ENCODE data around the gene AATK.

The AATK gene

GRCh38 chr17:81194941-81195901, 29.2 kb upstream of the AATK start:
- DNase-seq, result no peak

- no peak for DNase-seq
Observed at GRCh38 chr17:81194225-81194760, 28.3 kb upstream of the AATK start.

DNA sequence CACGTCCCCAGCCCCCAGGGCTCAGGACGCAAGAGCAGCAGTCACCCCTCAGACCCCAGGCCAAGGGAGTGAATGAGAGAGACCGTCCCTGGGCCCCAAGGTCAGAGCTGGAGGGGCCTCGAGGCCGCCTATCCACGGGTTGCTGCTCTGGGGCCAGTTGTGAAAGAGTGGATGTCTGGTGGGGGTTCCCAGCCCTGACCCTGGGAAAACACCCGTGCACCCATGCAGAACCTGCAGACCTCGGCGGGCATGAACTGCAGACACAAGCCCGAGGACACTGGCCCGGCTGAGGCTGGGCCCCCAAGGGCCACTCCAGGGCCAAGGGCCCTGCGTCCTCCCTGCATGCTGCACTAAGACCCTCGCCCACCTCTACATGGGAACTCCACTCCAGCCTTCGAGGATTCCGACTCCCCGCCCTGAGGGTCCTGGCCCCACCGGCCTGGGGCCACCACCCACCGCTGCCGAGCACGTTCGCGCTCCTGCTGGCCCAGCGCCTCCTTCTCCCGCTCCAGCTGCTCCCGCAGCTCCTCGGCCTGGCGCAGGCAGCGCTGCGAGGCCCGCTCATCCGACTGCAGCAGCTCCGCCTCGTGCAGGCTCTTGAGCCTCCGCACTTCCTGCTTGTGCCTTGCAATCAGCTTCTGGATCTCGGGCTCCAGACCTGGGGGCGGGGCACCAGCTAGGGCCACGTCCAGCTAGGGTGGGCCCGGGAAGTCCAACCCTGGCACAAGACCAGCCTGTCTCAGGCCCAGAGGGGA, 27.6 kb upstream of the AATK start:
- no peak for DNase-seq

DNA sequence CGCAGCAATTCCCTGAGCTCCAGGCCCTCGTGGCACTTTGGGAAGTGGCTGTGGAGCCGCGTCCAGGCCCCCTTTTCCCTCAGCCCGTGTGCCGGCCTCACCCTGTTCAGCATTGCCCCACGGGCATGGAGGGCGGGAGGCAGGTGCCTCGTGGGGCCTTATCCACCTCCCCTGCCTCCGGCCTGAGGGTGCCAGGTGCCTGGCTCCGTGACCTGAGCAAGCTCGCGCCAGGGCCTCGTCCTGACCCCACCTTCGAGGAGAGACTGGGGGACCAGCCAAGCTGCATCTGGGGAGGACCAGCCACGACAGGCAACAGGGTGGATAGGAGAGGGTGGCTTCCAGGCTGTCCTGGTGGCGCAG, 27.0 kb upstream of the AATK start:
- no peak for DNase-seq

DNA sequence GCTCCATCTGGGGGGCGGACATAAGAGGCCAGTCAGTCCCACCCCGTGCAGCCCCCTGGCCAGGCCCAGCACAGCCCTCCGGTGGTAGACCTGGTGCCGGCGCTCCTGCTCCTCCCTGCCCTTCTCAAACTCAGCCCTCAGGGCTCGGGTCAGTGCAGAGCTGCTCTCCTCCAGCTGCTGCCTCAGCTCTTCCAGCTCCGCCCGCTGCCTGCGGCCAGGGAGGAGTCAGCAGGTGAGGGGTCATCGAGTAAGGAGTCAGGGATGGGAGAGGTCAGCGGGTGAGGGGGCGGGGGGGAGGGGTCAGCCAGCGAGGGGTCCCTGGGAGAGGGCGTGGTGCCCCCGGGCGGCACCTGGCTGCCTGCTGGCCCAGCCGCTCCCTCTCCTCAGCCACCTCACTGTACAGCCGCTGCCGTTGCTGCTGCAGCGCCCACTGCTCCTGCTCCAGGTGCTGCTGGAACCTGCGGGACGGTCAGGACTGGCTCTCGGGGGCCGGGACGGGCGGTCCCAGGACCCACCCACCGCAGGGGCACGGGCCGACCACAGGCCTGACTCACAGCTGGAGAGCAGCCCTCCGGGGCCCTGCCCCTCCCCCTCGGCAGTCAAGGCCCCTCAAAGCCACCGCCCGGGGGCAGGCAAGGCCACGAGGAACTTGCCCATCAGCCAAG, 26.5 kb upstream of the AATK start:
- DNase-seq, result no peak

- no peak for DNase-seq
Observed at GRCh38 chr17:81191646-81192045, 25.6 kb upstream of the AATK start.

GRCh38 chr17:81191116-81191515, 25.1 kb upstream of the AATK start:
- DNase-seq, result no peak

DNA sequence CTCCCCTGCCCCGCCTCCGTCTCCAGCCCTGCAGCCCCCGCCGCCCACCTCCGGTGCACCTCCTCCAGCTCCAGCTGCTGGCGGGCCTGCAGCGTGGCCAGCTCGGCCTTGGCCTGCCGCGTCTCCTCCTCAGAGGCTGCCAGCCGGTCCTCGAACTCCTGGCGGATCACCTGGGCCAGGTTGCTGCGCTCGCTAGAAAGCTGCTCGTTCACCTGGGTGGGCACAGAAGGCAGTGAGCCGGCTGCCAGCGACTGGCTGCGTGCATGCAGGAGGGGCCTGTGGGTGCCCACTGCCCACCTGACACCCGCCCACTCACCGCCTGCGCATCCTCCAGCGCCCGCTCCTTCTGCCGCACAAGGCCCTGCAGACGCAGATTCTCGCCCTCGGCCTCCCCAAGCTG, 24.6 kb upstream of the AATK start:
- DNase-seq, result no peak

- DNase-seq, result no peak
Observed at GRCh38 chr17:81189670-81190530, 23.9 kb upstream of the AATK start.

DNA sequence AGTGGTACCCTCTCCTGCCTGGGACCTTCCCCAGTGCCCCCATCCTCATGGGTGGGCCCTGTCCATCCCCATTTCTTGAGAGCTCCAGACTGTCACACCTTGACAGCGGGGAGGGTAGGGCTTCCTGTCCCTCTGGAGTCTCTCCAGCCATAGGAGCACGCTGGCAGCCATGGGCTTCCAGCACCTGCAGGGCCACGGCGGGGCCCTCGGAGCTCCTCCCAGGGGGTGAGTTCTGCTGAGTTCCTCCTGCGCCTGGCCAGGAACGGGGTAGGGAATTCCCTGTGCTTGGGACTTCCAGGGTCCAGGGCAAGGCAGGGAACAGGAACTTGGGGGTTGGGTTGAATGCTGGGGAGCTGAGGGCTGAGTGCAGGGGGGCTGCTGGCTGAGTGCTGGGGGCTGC, 23.0 kb upstream of the AATK start:
- DNase-seq, result no peak

GRCh38 chr17:81188491-81188840, 22.4 kb upstream of the AATK start:
- DNase-seq, result no peak

GRCh38 chr17:81187586-81188490, 21.8 kb upstream of the AATK start:
- DNase-seq, result no peak

DNA sequence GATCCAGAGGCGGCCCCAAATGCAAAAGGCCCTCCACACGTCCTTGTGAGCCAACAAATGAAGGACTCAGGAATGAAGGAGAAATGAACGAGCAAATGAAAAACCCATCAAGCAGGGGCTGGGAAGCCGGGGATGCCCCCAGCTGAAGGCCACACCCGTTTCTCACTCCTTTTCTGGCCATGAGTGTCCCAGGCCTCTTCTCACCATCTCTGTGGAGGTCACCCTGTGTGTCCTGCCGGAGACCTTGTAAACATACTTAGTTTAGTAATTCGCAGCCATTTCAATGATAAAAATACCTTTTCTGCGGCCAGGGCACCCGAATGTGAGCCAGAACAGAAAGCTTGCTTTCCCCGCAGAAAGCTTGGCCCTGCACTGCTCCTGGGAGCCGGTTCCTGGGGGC, 21.1 kb upstream of the AATK start:
- DNase-seq, result no peak

DNA sequence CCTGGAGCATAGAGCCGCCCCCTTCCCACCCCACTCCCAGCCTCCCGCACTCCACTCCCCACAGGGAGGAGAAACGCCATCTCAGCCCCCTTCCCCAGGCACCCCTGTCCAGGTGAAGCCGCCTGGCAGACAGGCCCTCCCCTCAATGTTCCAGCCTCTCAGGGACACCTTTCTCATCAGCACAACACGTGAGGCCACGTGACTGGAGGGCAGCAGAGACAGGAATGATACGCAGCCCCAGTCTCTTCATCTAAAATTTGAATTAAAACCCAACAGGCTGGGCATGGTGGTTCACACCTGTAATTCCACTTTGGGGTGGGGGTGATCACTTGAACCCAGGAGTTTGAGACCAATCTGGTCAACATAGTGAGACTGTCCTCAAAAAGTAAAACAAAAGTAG, 20.2 kb upstream of the AATK start:
- no peak for DNase-seq

DNA sequence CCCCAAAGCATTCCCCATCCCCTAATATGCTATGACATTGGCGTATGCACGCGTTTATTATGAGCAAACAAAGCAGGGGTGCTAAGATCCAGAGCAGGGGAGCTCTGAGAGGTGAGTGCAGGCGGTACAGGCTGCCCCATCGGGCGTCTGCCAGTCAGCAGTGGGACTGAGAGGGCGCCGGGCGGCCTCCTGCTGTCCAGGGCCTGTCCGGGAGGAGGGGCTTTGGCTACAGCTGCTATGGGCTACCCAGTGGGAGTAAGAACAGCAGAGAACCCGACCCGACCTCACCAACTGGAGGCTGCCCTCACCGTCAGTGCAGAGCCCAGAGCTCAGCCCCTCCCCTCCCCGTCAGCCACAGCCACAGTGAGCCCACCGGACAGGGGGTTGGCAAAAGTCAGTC, 18.5 kb upstream of the AATK start:
- DNase-seq, result no peak

- DNase-seq, result no peak
Observed at GRCh38 chr17:81183807-81184206, 17.8 kb upstream of the AATK start.

DNA sequence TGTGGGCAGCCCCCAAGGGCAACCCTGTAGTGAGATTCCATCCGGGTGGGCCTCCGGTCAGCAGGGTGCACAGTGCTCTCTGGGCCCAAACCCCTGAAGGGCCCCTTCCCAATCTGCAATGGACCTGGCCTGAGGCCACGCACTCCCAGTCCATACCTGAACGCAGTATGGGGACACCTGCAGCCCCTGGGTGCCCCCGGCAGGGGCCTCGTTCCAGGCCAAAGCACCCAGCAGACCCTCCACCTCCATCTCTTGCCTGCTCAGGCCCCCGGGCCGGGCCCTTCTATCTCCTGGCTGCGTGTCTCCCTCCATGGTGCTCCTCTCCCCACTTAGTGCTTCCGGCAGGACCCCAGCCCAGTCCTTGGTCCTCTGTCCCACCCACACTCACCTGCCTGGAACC, 17.3 kb upstream of the AATK start:
- no peak for DNase-seq

GRCh38 chr17:81182596-81182995, 16.6 kb upstream of the AATK start:
- DNase-seq, result no peak

GRCh38 chr17:81181811-81182185, 15.8 kb upstream of the AATK start:
- no peak for DNase-seq

- DNase-seq, result no peak
Observed at GRCh38 chr17:81180836-81181810, 15.1 kb upstream of the AATK start.

Data from activated naive CD4-positive, alpha-beta T cell (primary cell).